GM19468 (cell line): ENCODE measurements around the gene ZNF710.
A peak's percentile ranks its signal among the peaks of the same experiment; 100 is the strongest.
"Not testable (repeated sequence)": the region's sequence is repeated elsewhere in the genome, so short reads cannot be mapped to it uniquely, and the experiment has no call there.

ENCODE experiments used
- ATAC-seq: cut with Tn5 transposase; IDR thresholded peaks from one replicate; pipeline ENCODE4 v1.9.1; 2021; ENCODE audit warnings: mild to moderate bottlenecking, moderate library complexity, moderate number of reproducible peaks; ENCODE audit not compliant: unreplicated experiment; ENCODE audit errors: extremely low read depth

The ZNF710 gene

DNA sequence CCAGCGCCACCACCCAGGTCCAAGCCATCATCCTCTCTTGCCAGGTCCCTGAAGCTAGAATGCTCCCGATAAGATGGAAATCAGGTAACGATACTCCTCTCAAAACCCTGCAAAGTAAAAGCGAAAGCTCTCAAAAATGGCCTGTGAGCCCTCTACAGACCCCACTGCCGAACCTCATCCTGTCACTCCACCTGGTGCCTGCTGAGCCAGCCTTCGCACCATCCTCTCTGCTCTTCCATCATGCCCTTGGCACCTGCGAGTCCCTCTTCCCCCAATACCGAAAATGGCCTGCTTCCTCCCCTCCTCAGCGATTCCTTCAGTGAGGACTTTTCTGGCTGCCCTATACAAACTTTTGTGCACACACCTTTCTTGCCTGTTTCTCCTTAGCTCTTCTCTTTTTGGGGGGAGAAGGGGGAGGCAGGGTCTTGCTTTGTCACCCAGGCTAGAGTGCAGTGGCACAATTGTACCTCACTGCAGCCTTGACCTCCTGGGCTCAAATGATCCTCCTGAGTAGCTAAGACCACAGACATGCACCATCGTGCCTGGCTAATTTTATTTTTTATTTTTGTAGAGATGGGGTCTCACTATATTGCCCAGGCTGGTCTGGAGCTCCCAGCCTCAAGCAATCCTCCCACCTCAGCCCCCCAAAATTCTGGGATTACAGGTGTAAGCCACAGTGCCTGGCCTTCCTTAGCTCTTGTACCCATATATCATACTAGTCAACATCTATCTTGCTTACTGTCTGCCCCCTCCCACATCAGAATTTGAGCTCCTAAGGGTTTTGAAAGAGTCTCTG, 98.1 kb downstream of the ZNF710 start:
- no peak for ATAC-seq

DNA sequence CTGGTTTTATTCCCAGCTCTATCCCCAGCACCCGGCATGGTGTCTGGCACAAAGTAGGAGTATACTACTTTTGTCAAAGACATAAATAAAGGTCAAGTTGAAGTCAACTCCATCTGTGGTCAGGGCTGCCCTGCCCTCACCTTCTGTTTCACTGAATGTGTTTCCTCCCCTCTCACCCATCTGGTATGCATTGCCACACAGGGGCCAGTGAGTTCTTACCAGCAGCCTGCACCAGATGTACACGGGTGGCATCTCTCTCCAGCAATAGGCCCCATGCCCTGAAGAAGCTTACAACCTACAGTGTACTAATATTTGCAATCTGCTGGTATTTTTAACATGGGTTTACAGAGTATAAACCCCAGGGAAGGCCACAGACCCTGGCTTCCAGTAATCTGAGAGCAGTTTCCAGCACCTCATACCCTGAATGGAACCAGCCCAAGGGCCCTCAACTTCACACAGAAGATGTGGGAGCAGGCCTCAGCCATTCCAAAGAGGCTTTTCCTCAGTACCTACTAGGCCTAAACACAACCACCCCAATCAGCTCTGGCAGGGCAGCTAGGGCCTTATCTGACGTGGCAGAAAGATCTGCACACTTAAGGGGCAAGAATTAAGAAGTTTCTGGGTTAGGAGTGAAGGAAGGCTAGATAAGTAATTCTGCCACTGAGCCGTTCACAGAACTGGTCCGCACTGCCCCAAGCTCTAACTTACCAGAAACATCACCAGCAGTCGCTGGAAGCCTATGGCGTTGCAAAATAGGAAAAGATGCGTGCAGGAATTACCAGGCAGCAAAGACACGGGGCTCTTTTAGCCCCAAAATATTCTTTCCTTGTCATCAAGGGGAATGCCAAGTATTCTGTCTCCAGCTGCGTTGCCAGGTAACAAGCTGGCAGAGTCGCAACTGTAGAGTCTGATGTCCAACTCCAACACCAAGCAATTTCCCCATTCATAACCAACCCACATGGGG, 99.0 kb downstream of the ZNF710 start:
- no peak for ATAC-seq

GRCh38 chr15:90101130-90101968, 100.2 kb downstream of the ZNF710 start:
- ATAC-seq = no peak

- peak; percentile 58 for ATAC-seq
Observed at GRCh38 chr15:90101969-90102890, 101.1 kb downstream of the ZNF710 start, which contains the start of gene IDH2. Gene IDH2, minus strand, starts transcription at chr15:90102468. Its CDS starts 78 bp downstream, at chr15:90102390.

GRCh38 chr15:90103701-90104329, 102.7 kb downstream of the ZNF710 start:
- ATAC-seq = no peak

GRCh38 chr15:90104551-90104950, 103.4 kb downstream of the ZNF710 start:
- no peak for ATAC-seq

GRCh38 chr15:90105521-90105920, 104.4 kb downstream of the ZNF710 start:
- ATAC-seq = no peak

DNA sequence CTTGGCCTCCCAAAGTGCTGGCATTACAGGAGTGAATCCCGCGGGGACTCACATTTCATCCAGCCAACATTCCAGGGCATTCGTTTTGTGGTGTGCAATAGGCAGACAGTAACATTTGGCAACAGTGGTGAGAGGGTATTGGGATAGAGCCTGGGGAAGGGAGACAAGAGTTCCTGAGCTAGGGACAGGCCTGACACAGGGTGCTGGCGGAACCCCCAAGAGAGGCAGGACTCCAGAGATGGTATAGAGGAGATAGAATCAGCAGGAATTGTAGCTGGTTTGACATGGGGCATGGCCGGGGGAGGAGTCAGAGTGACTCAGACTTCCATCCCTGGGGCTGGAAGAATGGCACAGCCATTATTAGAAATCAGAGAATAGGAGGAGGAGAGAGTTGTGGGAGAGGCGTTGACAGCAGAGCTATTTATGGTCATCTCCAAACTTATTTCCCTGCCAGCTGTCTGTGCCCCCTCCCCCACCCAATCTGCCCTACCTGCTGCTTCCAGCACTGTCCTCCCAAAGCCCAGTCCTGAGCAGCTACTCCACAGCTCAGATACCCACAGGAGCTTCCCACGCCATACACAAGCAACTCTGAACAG, 105.5 kb downstream of the ZNF710 start:
- ATAC-seq = no peak

GRCh38 chr15:90108038-90108437, 106.9 kb downstream of the ZNF710 start:
- ATAC-seq = not testable (repeated sequence)

GRCh38 chr15:90109163-90109751, 108.1 kb downstream of the ZNF710 start:
- ATAC-seq = not testable (repeated sequence)

- no peak for ATAC-seq
Observed at GRCh38 chr15:90113166-90113565, 112.0 kb downstream of the ZNF710 start.

DNA sequence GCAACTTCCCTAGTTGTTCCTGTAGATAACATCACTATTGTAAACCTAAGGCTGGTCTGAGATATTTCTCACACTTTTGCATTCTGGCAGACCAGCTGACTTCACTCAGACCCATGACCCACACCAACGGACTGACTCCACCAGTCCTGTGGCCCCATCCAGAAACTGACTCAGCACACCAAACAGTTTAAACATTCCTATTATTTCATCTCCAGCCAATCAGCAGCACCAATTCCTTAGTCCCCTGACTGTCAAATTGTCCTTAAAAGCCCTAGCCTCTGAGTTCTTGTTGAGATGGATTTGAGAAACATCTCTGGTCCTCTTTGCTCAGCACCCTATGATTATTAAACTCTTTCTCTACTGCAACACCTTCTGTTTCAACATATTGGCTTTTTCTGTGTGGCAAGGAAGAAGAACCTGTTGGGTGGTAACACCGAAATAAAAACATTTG, 113.4 kb downstream of the ZNF710 start:
- no peak for ATAC-seq

DNA sequence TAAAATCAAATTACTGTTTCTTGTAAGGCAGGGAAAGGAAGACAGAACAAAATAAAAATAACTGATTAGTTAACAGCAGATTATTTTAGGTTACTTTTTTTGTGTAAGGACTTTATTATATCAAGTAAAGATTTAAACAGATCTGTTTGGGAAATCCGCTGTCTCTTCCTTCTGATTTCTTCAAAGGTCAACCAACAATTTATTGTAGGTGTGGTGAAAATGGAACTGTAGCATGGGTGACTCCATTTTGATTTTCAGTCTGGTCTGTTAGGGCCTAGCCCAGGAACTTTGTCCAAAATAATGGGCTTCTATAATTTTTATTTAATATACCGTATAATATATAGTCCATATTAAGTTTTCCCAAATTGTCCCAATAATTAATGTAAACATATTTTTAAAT, 114.7 kb downstream of the ZNF710 start:
- no peak for ATAC-seq

DNA sequence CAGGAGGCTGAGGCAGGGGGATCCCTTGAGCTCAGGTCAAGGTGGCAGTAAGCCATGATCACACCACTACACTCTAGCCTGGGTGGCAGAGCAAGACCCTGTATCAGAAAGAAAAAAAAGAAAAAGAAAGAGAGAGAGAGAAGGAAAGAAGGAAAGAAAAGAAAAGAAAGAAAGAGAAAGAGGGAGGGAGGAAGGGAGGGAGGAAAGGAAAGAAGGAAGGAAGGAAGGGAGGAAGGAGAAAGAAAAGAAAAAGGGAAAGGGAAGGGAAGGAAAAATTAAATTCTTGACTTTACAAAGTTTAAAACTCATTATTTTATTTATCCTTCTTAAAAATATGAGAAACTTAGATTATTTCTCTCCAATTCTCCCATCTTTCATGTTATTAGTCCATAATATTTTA, 118.2 kb downstream of the ZNF710 start:
- ATAC-seq = no peak

GRCh38 chr15:90121086-90121485, 120.0 kb downstream of the ZNF710 start:
- ATAC-seq = no peak

DNA sequence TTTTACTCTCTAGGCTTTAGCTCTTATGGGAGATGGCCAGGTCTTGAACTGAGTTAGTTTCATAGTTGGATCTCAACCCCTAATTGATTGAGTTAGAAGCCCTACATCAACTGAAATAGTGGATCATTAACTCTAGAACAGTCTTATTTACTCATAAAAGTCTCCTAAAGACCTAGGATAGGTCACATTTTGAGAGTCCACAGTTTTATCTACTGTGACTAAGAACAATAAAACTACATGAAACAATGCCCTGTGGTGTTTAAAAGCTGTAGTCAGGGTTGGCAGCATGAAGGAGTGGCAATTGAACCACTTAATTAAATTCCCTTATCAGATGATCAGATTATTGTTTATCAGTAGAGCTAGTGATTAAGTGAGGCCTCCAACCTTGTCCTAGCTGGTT, 123.4 kb downstream of the ZNF710 start:
- ATAC-seq = no peak

DNA sequence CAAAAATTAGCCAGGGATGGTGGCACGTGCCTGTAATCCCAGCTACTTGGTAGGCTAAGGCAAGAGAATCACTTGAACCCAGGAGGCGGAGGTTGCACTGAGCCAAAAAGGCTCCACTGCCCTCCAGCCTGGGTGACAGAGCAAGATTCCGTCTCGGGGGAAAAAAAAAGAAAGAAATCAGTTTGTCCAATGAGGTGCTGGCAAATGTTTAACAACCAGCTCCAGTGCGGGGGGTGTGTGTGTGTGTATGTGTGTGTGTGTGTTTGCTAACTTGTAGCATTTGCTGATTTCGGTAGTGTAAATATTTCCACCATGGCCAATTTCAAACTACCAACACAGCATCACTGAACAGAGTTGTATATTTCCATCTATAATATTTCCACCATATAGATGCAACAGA, 124.9 kb downstream of the ZNF710 start:
- ATAC-seq = no peak
